Activated T-cell treated with anti-CD3 and anti-CD28 coated beads, Interleukin-2, amount 50 U/mL, for 24 hours (primary cell): Measurements from ENCODE around the gene CLTC.

Experiments used
- DNase-seq: peaks from one replicate; pipeline ENCODE4 v3.0.0-alpha.2; 2020
- H3K27ac Mint-ChIP-seq: 2 replicates; pipeline ENCODE4 v1.8.0; 2020; ENCODE audit warnings: mild to moderate bottlenecking, mixed read lengths
- H3K27me3 Mint-ChIP-seq: 2 replicates; pipeline ENCODE4 v1.8.0; 2020; ENCODE audit warnings: mixed read lengths
- H3K36me3 Mint-ChIP-seq: 2 replicates; pipeline ENCODE4 v1.8.0; 2020; ENCODE audit warnings: low read depth, mixed read lengths
- H3K4me1 Mint-ChIP-seq: 2 replicates; pipeline ENCODE4 v1.8.0; 2020; ENCODE audit warnings: low read depth, mixed read lengths
- H3K4me3 Mint-ChIP-seq: 2 replicates; pipeline ENCODE4 v1.8.0; 2020; ENCODE audit warnings: mild to moderate bottlenecking, moderate library complexity, mixed read lengths
- H3K9me3 Mint-ChIP-seq: 2 replicates; pipeline ENCODE4 v1.8.0; 2020; ENCODE audit warnings: mixed read lengths

The CLTC gene

GRCh38 chr17:59743842-59744241 lies 124.1 kb downstream of the CLTC start:
- H3K9me3 Mint-ChIP-seq = no peaks in the 10 kb centered on the region
- peaks cover 9% of the 10 kb centered on the region for H3K4me1 Mint-ChIP-seq
- peaks cover 57% of the 10 kb centered on the region for H3K36me3 Mint-ChIP-seq
- no peak overlapping the region for H3K27ac Mint-ChIP-seq
- H3K4me3 Mint-ChIP-seq = no peak overlapping the region
- no peaks in the 10 kb centered on the region for H3K27me3 Mint-ChIP-seq
- no peak for DNase-seq

GRCh38 chr17:59745040-59745439 lies 125.3 kb downstream of the CLTC start:
- no peak for DNase-seq
- Mint-ChIP-seq H3K27me3 (no peaks in the 10 kb centered on the region), H3K27ac (no peak overlapping the region), H3K9me3 (no peaks in the 10 kb centered on the region), H3K4me3 (no peak overlapping the region), H3K4me1 (peaks cover 15% of the 10 kb centered on the region), H3K36me3 (peaks cover 50% of the 10 kb centered on the region)
